ENCODE data around the gene SC5D.

SC5D gene, protein sequence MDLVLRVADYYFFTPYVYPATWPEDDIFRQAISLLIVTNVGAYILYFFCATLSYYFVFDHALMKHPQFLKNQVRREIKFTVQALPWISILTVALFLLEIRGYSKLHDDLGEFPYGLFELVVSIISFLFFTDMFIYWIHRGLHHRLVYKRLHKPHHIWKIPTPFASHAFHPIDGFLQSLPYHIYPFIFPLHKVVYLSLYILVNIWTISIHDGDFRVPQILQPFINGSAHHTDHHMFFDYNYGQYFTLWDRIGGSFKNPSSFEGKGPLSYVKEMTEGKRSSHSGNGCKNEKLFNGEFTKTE

DNA sequence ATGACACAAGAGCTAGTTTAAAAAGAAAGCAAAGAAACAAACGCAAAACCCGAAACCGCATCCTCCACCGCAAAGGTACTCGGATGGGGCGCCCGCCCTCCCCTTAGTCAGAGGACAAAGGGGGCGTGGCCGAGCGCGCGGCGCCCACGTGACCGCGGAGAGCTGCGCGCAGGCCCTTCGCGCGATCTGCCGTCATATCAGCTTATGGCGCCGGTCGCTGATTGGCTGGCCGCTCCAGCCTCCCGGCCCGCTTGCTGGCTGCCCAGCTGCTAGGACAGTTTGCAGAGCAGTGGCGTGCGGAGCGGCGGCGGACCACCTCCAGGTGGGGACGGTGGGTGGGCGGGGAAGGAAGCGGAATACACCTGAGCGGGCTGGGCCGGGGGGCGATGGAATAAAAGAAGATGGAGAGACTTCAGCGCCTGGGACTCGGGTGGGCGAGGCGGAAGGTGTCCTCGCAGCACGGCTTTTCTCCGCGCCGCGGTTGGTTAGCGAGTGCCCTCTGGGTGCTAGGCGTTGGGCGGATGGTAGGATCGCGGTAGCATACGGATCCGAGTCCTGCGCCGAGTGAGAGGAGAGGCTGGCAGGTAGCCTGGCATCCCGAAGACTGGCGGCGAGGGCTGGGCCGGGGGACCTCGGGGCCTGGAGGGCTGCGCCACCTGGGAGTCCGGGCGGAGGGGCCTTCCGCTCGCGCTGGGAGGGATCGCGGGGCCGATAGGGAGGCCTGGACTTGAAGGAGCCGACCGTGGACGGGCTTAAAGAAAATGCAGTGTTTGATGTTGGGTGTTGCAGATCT is at the start of gene SC5D:
SC5D (plus strand) TSS at position 277 of the 793 bp plus-strand sequence. CDS start 10,605 bp downstream, outside the sequence.
- DNase-seq, result peak; percentile 92 to 94

DNA sequence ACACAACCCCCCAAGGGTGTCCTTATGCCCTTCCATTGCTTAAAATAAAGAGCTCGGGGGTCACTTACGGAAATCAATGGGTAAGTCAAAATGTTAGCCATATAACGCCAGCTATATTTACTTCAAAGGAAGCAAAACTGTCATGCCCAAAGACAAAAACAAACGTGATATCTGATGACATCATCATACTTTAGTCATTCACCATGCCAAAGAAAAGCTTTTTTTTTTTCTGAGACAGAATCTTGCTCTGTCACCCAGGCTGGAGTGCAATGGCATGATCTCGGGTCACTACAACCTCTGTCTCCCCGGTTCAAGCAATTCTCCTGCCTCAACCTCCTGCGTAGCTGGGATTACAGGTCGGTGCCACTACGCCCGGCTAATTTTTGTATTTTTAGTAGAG is 47.7 kb upstream of the SC5D start:
- DNase-seq, result no peak

DNA sequence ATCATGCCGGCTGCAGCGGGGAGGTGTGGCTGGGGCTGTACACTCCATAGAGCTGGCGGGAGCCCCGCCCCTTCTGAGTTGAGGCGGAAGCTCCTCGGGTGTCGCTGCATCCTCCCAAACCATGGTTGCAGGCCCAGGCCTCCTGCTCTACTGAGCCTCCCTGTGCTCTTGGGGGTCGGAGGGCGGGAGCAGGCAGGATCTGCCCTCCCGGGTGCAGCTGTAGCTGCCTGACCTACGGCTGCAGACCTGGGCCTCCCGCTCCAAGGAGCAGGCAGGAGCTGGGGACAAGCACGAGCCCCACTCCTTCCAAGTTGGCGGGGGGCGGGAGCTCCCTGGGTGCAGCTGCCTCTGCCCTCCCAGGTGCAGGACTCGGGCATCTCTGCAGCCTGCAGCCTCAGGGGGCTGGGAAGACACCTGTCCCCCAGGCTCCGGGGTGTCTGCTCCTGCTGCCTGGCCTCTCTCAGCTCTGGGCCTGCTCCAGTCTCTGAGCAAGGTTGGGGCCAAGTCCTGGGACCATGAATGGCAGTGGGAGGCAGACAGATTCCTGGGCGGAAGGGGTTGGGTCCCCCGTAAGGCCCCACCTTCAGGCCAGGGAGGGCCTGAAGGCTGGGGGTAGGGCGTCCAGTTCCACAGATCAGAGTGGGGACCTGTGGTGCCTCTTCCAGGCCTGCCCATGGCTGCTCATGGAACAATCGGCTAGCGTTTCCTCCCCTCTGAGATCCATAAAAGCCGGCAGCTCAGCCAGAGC is 46.4 kb upstream of the SC5D start:
- DNase-seq, result no peak

DNA sequence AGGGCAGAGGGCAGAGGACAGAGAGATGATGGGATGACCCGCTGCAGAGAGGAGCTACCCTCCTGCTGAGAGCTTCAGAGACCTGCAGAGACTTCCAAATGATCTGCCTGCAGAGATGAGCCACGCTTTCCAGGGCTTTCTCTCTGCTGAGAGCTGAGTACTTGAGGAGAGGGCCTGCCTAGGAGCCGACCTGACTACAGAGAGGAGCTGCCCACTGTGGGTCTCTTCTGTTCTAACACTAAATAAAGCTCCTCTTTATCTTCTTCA is 45.9 kb upstream of the SC5D start:
- no peak for DNase-seq

DNA sequence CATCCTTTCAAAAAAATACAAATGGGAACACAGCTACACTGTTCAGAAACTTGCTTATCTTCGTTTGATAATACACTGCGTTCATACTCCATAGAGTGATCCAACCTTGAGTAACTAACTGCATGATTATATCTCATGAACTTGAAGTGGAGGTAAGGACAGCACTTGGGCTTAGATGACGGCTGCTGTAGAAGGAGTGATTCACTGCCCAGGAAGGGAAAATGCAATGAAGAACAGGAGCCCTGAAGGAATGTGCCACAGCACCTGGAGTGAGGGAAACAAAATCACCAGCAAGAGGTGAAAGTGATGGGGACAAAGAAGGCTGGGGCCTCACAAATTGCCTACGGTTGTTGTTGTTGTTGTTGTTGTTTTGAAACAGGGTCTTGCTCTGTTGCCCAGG is 44.1 kb upstream of the SC5D start:
- DNase-seq, result no peak

DNA sequence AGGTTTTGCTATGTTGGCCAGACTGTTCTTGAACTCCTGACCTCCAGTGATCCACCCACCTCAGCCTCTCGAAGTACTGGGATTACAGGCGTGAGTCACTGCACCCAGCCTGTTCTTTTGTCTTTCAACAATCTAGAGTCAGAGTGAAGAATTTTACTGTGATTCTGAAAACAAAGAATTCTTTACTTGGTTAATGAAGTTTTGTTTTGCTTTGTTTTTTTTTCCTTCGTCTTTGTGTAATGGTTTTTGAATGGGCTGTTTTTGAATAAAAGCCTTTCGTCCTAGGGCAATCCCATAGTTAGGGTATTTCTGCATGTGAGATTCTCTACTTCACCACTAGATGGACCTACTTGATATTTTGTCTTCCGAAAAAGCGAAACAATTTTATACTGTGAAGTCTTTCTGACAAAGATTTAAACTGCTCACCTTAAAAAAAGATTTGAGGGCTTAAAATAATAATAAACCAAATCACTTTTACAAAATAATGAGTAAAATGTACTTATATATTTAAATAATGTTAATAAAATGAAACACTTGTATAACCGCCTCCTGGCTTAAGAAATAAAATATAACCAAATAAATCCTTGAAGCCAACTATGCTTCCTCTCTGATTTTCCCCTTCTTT is 43.4 kb upstream of the SC5D start:
- DNase-seq, result no peak

DNA sequence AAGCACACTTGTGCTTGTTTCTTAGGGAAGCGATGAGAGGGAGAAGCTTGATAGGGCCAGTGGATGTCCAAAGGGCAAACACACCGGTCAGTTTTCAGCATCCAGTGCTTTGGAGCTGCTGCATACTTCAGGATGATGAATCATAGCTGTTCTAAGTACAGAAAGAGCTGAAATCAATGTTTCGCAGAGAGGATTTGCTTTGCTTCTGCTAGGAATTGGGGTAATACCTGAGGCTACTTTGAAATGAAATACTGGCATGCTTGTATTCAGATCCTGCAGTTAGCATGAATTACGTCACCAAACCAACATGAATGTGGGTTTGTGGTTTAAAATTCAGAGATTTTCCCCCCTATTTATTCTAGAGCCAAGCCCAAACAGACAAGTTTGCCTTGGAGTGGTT is 41.7 kb upstream of the SC5D start:
- DNase-seq, result no peak

DNA sequence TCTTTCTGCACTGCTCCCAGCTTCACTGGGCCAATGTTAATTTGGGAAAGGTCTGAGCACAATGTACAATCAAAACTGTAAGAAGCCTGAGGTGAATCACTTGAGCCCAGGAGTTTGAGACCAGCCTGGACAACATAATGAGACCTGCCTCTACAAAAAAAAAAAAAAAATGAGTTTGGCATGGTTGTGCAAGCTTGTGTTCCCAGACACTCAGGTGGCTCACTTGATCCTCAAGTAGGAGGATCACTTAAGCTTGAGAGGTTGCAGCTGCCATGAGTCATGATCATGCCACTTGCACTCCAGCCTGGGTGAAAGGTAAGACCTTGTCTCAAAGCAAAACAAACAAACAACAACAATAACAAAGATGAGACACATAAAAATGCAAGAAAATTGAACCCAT is 38.6 kb upstream of the SC5D start:
- no peak for DNase-seq

DNA sequence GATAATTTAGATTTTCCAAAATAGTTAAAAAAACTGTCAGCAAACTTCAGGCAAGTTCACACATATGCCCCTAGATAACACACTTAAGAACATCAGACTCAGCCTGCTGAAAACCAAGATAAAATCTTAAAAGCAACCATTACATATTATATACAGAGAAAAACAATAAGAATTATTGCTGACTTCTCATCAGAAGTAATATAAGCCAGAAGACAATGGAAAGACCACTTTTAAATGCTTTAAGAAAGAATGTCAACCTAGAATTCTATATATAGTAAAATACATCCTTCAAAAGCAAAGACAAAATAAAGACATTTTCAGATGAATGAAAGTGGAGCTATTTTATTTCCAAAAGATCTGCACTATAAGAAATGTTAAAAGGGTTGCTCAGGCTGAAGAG is 37.8 kb upstream of the SC5D start:
- DNase-seq, result no peak

DNA sequence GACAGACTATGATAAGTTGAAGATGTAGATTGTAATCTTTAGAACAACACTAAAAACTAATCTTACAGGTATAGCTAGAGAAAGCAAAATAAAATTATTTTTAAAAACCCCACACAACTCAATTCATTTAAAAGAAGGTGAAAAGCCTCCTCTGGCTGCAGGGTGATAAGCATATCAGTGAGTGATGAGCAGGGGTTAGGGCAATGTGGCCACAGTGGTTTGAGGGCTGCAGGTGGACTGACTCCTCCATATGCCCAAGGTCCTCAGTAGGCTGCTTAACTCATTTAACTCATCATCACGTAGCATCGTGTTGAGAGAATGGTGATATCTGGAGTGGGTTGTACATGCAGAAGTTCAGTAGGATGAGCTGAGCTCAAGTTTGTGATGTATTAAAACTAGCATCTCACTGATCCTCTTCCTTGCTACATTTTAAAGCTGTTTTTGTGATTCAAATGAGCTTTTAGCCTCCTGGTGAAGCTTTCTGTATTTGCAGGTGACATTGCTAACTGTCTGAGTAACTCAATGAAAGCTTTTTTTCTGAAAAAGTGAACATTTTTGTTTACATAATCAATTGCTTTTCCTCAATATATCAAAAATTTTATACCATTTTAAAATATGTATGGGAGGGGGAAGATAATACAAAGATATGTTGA is 37.0 kb upstream of the SC5D start:
- DNase-seq, result no peak

DNA sequence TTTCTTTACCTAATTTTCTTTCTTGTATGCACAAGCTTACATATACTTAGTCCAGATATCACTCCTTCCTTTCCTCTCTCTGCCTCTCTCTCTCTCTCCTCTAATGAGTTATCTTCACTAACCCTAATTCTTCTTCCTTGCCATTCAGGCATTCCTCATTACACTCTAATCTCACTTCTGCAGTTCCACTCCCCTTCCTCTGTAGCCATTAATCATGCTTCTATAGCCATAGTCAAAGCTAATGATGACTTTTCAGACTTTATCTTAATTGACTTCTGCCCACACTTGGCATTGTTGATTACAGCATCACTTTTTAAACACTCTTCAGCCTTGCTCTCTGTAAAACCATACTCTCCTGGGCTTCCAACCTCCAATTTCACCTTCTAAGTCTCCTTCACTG is 35.3 kb upstream of the SC5D start:
- DNase-seq, result no peak

DNA sequence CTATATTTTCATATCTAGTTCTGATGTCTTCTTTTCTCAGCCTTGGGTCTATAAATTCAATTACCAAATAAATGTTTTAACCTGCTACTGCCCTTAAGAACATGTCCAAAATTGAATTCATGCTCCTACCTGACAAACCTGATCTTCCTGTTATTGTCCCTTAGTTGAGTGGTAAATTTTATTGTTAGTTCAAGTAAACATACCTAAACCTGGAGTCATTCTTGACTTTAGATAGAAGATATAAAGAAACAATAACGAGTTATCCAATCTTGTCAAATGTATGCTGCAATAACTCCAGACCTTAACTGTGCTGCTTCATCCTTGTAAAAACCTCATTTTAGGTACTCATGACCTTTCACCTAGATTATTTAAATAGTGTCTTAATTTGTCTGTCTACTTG is 34.6 kb upstream of the SC5D start:
- no peak for DNase-seq

DNA sequence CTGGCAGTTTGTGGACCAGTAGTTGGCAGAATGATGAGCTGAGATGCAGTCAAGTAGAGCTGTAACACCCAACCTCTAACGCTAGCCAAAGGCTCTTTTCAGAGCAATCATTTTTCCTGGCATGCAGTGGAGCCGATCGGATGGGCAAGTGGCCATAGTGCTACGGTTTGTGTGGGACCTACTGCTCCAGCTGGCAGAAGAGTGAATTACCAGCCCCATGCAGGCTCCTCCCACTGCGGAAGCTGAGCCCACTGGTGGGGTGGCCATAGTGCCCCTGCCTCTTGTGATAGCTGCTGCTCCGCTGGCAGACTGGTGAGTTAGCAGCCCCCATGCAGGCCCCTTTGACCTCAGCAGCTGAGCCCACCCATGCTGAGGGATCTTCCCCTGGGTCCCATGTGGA is 27.0 kb upstream of the SC5D start:
- DNase-seq, result no peak

DNA sequence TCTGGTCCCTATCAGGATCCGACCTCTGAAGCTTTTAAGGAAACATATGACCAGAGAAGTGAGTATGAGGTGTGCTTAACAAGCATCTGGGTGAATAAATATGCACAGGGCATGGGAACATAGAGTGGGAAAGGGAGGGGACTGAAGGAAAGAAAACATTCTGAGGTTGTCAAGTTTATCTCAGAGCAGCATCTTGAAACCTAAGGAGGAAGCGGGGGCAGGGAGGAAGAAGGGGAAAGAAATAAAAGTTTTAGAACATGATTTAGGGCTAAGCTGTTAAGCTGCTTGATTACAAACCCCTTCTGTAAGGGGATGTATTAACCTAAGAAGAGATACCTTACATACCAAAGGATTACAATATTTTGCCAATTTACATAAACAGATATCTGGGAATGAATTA is 24.0 kb upstream of the SC5D start:
- DNase-seq, result no peak

DNA sequence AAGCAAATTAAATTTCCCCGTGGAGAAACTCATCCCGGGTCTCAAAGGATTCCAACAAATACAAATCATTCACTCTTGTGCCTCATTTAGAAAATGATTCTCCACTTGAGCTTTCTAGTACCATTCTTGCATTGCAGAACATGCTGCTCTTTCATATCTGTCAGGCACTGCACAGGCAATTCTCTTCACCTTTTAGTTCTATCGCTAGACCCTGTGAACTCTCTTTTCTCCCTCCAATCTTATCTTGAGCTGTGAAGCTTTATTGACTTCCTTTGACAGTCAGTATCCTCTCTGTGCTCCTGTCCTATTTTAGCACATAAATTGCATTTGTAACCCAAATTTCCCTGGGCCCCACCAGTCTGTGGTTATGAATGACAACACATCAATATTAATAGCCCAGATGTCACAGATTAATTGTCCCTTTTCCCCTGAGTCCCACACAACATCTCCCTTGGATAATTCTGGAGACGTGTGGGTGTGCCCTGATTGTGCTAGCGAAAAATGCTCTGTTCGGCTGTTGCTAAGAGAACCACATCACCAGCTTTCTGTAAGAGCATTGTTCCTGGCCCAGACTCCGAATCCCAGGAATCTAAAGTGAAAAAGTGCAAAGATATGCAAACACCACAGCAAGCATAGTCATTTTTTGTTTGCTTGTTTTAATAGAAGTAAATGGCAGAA is 22.4 kb upstream of the SC5D start:
- DNase-seq, result no peak

DNA sequence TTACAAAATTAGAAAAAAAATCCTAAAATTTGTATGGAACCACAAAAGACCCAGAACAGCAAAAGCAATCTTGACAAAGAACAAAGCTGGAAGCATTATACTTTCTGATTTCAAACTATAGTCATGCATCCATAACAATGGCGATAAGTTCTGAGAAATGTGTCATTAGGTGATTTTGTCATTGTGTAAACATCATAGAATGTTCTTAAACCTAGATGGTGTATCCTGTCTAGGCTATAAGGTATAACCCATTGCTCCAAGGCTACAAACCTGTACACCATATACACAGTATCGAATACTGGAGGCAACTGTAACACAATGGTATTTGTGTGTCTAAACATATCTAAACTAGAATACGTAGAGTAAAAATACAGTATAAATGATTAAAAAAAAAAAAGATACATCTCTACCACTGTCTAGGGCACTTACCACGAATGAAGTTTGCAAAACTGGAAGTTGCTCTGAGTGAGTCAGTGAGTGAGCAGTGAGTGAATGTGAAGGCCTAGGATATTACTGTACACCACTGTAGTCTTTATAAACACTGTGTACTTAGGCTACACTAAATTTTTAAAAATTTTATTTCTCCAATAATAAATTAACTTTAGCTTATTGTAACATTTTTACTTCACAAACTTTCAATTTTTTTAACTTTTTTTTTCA is 18.1 kb upstream of the SC5D start:
- no peak for DNase-seq

DNA sequence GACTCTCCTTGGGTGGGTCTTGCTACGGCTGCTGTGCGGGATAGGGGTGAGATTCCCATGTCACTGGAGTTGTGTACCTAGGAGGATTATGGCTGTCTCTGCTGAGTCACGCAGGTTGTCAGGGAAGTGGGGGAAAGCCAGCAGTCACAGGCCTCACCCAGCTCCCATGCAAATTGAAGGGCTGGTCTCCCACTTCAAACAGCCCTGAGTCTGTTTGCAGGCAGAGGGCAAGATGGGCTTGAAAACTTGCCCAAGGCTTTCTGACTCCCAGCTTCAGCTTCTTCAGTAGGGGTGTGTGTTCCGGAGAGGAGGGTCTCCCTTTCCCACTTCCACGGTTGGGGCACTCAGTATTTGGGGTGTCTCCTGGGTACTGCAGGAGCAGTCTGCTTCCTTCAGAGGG is 10.9 kb upstream of the SC5D start:
- no peak for DNase-seq

DNA sequence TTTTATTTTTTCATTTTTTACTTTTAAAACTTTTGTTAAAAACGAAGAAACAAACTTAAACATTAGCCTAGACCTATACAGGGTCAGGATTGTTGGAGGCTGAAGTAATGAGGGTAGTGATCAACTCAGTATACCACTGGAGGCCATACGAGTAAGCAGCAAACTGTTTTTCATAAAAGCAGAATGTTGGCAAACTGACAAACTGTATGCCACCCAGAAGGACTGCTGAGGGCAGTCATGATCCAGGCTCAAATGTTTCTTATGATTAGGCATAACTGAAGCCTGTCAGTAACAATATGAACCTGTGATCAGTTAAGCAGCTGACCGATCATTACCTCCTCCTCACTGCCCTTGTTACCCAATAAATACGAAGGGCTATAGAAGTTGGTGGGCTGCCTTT is 10.2 kb upstream of the SC5D start:
- DNase-seq, result no peak

DNA sequence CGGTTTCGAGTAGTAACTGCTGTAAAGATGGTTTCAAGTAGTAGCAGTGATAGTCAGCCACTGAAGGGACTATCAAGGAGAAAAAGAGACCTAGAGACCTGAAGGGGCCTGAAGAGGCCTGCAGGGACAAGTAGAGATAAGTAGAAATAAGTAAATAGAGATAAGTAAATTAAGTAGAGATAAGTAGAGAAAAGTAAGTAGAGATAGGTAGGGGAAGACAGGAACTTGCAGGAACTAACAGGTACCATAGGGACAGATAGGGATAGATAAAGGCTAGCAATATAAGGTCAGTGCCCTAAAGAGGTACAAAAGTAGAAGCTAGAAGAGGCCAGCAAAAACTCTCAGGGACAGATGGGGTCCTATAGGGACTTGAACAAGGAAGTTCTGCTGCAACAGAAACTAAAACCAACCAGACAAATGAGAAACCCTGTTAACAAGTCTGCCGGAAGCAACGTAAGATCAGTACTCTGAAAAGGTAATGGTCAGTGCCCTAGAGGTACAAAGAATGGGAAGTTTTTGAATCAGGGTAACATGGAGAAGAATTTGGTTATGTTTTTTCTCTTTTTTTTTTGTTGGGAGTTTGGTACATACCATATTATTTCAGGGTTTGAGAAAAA is 9.6 kb upstream of the SC5D start:
- no peak for DNase-seq

DNA sequence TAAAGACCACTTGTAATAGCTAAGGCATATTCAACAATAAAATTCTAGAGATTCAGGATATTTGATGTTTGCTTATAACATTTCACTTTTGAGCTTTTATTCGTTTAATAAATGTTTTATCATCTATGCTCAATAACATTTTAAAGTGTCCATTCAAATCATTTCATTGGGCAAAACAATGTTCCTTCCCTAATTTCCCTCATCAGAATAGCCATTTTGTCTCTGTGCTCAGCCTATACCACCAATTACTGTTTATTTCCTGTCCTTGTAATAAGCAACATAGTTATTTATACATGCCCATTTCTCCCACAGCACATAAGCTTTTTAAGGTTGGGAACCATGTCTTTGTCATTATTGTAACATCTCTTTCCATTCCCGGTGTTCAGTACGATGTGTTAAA is 1.3 kb upstream of the SC5D start:
- DNase-seq, result no peak

DNA sequence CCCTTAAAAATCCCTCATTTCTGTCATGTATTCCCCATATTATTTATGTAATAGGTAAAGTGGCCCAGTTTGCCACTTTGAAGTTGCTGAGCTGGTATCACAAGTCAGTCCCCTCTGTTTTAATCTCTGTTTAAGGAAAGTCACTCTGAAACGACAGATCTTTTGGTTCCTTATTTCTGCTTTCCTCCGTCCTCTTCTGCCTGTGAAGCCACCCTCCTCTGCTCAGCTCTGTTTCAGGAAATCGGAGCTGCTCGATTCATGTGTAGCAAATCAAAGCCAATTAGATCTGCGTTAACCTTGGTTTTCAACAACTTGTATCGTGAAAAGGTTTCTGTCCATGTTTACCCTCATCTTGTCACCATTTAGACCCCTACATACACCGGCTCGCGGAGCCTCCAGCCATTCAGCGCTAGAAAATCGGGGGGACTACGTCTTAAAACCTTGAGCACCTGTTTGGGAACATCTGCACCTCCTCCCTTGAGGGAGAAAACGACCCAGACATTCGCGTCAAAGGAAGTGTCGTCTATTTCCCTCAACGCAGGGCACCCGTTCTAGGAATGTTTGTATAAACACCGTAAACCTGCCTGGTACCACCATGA is 576 bp upstream of the SC5D start:
- no peak for DNase-seq
